ENCODE results near the gene ASCL2. TPM values are rescaled to one million over a fixed set of nuclear protein-coding genes. Genes with fewer than 3 reads are reported as not detected.

Gene ASCL2
- total RNA-seq, 1 experiment from 2014 or later, result 32.5 TPM

DNA sequence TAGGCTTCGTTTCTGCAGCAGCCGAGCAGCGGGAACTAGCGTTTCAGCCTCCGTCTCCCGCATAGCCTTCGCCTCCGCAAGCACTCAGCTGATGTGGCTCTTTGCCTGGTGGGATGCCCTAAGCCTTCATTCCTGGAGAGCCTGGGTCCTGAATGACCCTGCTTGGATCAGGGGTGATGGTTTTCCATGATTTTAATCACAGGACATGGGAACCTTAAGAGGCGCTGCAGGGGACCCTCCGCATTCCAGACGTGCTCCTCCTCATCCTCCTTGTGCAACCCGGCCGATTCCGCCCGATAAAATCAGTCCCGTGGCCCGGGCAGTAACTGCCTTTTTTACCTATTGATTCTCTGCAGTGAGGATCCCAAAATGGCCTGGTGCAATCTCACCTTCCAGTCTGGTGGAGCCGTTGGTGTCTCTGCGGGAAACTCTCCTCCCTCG, 23.2 kb upstream of the ASCL2 start:
- no TSS peak for BruUV-seq (replicated peaks)
- no peak overlapping the region for H3K4me3 Mint-ChIP-seq (ENCODE audit: unreplicated experiment)
- ChIA-PET POLR2A (no interaction called here), CTCF (no interaction called here)
- Histone ChIP-seq H3K4me3 (ENCODE audit: low read depth, low read length) (no peak overlapping the region), H3K4me1 (no peaks in the 10 kb centered on the region), H3K9me3 (no peaks in the 10 kb centered on the region), H3K27me3 (replicated peaks; ENCODE audit: control insufficient read depth, insufficient read depth, low read length) (no peaks in the 10 kb centered on the region), H3K36me3 (ENCODE audit: control insufficient read depth, insufficient read depth, low read length) (no peaks in the 10 kb centered on the region)
- no peak for TF ChIP-seq CTCF (IDR thresholded peaks at IDR 0.05; ENCODE audit: insufficient read depth in 1 of 2, low read depth in 1 of 2, low read length in 1 of 2, severe bottlenecking in 1 of 2, unreplicated experiment in 1 of 2)
- no peaks in the 10 kb centered on the region for H3K27me3 Mint-ChIP-seq (ENCODE audit: insufficient read depth, unreplicated experiment)
- H3K36me3 Mint-ChIP-seq (ENCODE audit: insufficient read depth, unreplicated experiment), result no peaks in the 10 kb centered on the region
- DNase-seq, result peak in 1 of 2 experiments; percentile 14
- no peaks in the 10 kb centered on the region for H3K9me3 Mint-ChIP-seq (ENCODE audit: unreplicated experiment)
- H3K27ac Mint-ChIP-seq (ENCODE audit: unreplicated experiment), result no peak overlapping the region
- H3K4me1 Mint-ChIP-seq (ENCODE audit: low read depth, unreplicated experiment), result no peaks in the 10 kb centered on the region
- intact Hi-C loops (cut with micrococcal nuclease; ENCODE audit: unreplicated experiment), result no loop called here

- TF ChIP-seq CTCF (IDR thresholded peaks at IDR 0.05; ENCODE audit: insufficient read depth in 1 of 2, low read depth in 1 of 2, low read length in 1 of 2, severe bottlenecking in 1 of 2, unreplicated experiment in 1 of 2), result no peak
- Histone ChIP-seq H3K36me3 (ENCODE audit: control insufficient read depth, insufficient read depth, low read length) (no peaks in the 10 kb centered on the region), H3K27me3 (replicated peaks; ENCODE audit: control insufficient read depth, insufficient read depth, low read length) (no peaks in the 10 kb centered on the region), H3K4me1 (no peaks in the 10 kb centered on the region), H3K4me3 (ENCODE audit: low read depth, low read length) (no peak overlapping the region), H3K9me3 (no peaks in the 10 kb centered on the region)
- CTCF ChIA-PET, result interaction anchor here (1.1 kb wide), 1 partner anchor 254 kb away, joined by 3 read pairs; no protein-coding TSS in a partner anchor
- H3K36me3 Mint-ChIP-seq (ENCODE audit: insufficient read depth, unreplicated experiment), result no peaks in the 10 kb centered on the region
- no peaks in the 10 kb centered on the region for H3K27me3 Mint-ChIP-seq (ENCODE audit: insufficient read depth, unreplicated experiment)
- H3K27ac Mint-ChIP-seq (ENCODE audit: unreplicated experiment), result no peak overlapping the region
- peaks cover 7% of the 10 kb centered on the region for H3K4me1 Mint-ChIP-seq (ENCODE audit: low read depth, unreplicated experiment)
- no TSS peak for BruUV-seq (replicated peaks)
- peak in 1 of 2 experiments; percentile 26 for DNase-seq
- no peak overlapping the region for H3K4me3 Mint-ChIP-seq (ENCODE audit: unreplicated experiment)
- intact Hi-C loops (cut with micrococcal nuclease; ENCODE audit: unreplicated experiment), result no loop called here
- no peaks in the 10 kb centered on the region for H3K9me3 Mint-ChIP-seq (ENCODE audit: unreplicated experiment)
- POLR2A ChIA-PET, result interaction anchor here (0.5 kb wide), 1 partner anchor 88 kb away, joined by 3 read pairs; no protein-coding TSS in a partner anchor
Measured at GRCh38 chr11:2290351-2290841, 20.0 kb upstream of the ASCL2 start.

GRCh38 chr11:2289859-2290258, 19.5 kb upstream of the ASCL2 start:
- no peaks in the 10 kb centered on the region for H3K4me1 ChIP-seq
- no peaks in the 10 kb centered on the region for H3K36me3 ChIP-seq (ENCODE audit: control insufficient read depth, insufficient read depth, low read length)
- H3K27me3 Mint-ChIP-seq (ENCODE audit: insufficient read depth, unreplicated experiment), result no peaks in the 10 kb centered on the region
- no peak for DNase-seq
- no peaks in the 10 kb centered on the region for H3K36me3 Mint-ChIP-seq (ENCODE audit: insufficient read depth, unreplicated experiment)
- no peak overlapping the region for H3K4me3 Mint-ChIP-seq (ENCODE audit: unreplicated experiment)
- no peaks in the 10 kb centered on the region for H3K9me3 ChIP-seq
- no TSS peak for BruUV-seq (replicated peaks)
- no peaks in the 10 kb centered on the region for H3K27me3 ChIP-seq (replicated peaks; ENCODE audit: control insufficient read depth, insufficient read depth, low read length)
- no peak overlapping the region for H3K4me3 ChIP-seq (ENCODE audit: low read depth, low read length)
- CTCF ChIA-PET, result interaction anchor here (1.1 kb wide), 1 partner anchor 253 kb away, joined by 3 read pairs; no protein-coding TSS in a partner anchor
- H3K9me3 Mint-ChIP-seq (ENCODE audit: unreplicated experiment), result no peaks in the 10 kb centered on the region
- no peak overlapping the region for H3K27ac Mint-ChIP-seq (ENCODE audit: unreplicated experiment)
- intact Hi-C loops (cut with micrococcal nuclease; ENCODE audit: unreplicated experiment), result no loop called here
- POLR2A ChIA-PET, result interaction anchor here (0.5 kb wide), 1 partner anchor 88 kb away, joined by 3 read pairs; no protein-coding TSS in a partner anchor
- TF ChIP-seq CTCF (IDR thresholded peaks at IDR 0.05; ENCODE audit: insufficient read depth in 1 of 2, low read depth in 1 of 2, low read length in 1 of 2, severe bottlenecking in 1 of 2, unreplicated experiment in 1 of 2), result no peak
- H3K4me1 Mint-ChIP-seq (ENCODE audit: low read depth, unreplicated experiment), result peaks cover 7% of the 10 kb centered on the region

Measured in Caco-2 (cell line).